GM19043 (cell line): ENCODE measurements around the gene EXOC1L.

ENCODE experiments used
- ATAC-seq: cut with Tn5 transposase; IDR thresholded peaks from one replicate; pipeline ENCODE4 v1.9.1; 2021; ENCODE audit warnings: low read depth; ENCODE audit not compliant: unreplicated experiment

The EXOC1L gene

DNA sequence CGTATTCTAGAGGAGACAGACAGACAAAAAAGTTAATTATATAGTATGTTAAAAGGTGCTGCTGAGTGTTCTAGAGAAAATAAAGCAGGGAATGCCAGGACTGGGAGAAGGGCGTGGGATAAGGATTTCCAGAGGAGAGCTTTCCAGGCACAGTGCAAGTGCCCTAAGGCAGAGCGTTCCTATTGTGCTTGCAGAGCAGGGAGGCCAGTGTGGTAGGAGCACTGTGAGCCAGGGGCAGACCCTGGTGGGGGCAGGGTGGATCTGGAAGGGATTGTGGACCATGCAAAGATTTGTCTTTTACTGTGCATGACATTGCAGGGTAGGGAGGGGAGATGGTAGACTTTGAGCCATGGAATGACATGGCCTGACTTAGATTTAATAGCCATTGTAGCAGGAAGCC, 59.6 kb downstream of the EXOC1L start:
- no peak for ATAC-seq

- ATAC-seq: no peak
These were observed 61.2 kb downstream of the EXOC1L start for GRCh38 chr4:55880652-55881280.

DNA sequence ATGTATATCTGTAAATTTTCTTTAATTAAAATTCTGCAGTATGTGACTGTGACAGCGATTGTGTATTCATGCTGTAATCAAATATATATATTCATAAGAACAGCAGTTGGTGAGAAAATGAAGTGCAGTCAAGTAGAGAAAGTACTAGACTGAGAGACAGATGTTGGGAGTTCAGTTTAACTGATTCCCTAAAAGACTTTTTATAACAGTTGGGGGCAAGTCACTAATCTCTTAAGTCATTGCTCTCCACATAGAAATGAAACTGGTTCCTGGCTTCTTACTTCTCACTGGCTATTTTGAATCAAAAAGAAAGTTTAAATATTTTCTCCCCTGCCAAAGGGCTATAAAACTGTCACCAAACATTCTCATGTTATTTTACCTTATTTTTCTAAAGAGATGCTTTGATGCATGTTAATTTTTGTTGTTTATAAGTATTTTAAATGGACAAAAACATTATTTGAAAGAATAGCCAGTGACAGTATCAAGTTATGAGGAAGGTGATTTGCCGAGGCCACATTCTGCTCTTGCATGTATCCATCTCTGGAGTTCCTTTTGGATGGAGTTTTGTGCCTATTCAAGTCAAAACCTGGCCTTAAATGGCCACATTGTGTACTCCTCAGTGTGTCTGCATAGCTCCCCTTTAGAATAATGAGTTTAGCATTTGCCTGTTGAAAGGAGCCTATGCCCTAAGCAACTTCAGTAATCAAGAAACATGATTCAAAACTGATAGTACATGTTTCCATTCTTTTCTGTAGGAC, 64.7 kb downstream of the EXOC1L start:
- no peak for ATAC-seq

- ATAC-seq: no peak
These were observed 65.2 kb downstream of the EXOC1L start for GRCh38 chr4:55884851-55885219.
